Measurements from ENCODE around the gene SLC49A3.
"Not testable (repeated sequence)": the region's sequence is repeated elsewhere in the genome, so short reads cannot be mapped to it uniquely, and the experiment has no call there.

Gene SLC49A3

GRCh38 chr4:694341-694940, 5.5 kb upstream of the SLC49A3 start:
- H3K36me3 ChIP-seq (ENCODE audit: control insufficient read depth in 1 of 2, insufficient read depth in 2 of 2, low read length in 2 of 2); H3K4me3 ChIP-seq (ENCODE audit: low read depth in 1 of 2, low read length in 2 of 2); H3K27ac ChIP-seq (ENCODE audit: low read length); H3K4me1 ChIP-seq (ENCODE audit: control insufficient read depth in 1 of 2, insufficient read depth in 2 of 2, low read length in 2 of 2); H3K27me3 ChIP-seq (ENCODE audit: low read depth, low read length); H3K9me3 ChIP-seq (ENCODE audit: control insufficient read depth in 1 of 2, low read length in 2 of 2): not testable (repeated sequence)

- Histone ChIP-seq H3K27ac (ENCODE audit: low read length) (no peak overlapping the region), H3K36me3 (ENCODE audit: control insufficient read depth in 1 of 2, insufficient read depth in 2 of 2, low read length in 2 of 2) (no peaks in the 10 kb centered on the region), H3K27me3 (ENCODE audit: low read depth, low read length) (no peaks in the 10 kb centered on the region), H3K4me1 (ENCODE audit: control insufficient read depth in 1 of 2, insufficient read depth in 2 of 2, low read length in 2 of 2) (peaks cover 8 to 15% of the 10 kb centered on the region in 2 donors), H3K4me3 (ENCODE audit: low read depth in 1 of 2, low read length in 2 of 2) (no peak overlapping the region), H3K9me3 (ENCODE audit: control insufficient read depth in 1 of 2, low read length in 2 of 2) (no peaks in the 10 kb centered on the region)
Observed at GRCh38 chr4:692771-693554, 4.0 kb upstream of the SLC49A3 start.

GRCh38 chr4:689723-690122, 772 bp upstream of the SLC49A3 start:
- no peaks in the 10 kb centered on the region for H3K36me3 ChIP-seq (ENCODE audit: control insufficient read depth in 1 of 2, insufficient read depth in 2 of 2, low read length in 2 of 2)
- H3K9me3 ChIP-seq (ENCODE audit: control insufficient read depth in 1 of 2, low read length in 2 of 2), result no peaks in the 10 kb centered on the region
- H3K4me1 ChIP-seq (ENCODE audit: control insufficient read depth in 1 of 2, insufficient read depth in 2 of 2, low read length in 2 of 2), result peaks cover 8 to 28% of the 10 kb centered on the region in 2 donors
- H3K4me3 ChIP-seq (ENCODE audit: low read depth in 1 of 2, low read length in 2 of 2), result peak overlapping the region in 1 of 2 donors; percentile 53
- no peaks in the 10 kb centered on the region for H3K27me3 ChIP-seq (ENCODE audit: low read depth, low read length)
- H3K27ac ChIP-seq (ENCODE audit: low read length), result peak overlapping the region; percentile 5

GRCh38 chr4:687971-688853, 739 bp downstream of the SLC49A3 start:
- H3K4me1 ChIP-seq (ENCODE audit: control insufficient read depth in 1 of 2, insufficient read depth in 2 of 2, low read length in 2 of 2), result peaks cover 8 to 33% of the 10 kb centered on the region in 2 donors
- H3K4me3 ChIP-seq (ENCODE audit: low read depth in 1 of 2, low read length in 2 of 2), result peak overlapping the region; percentile 30 to 53
- no peaks in the 10 kb centered on the region for H3K27me3 ChIP-seq (ENCODE audit: low read depth, low read length)
- no peaks in the 10 kb centered on the region for H3K9me3 ChIP-seq (ENCODE audit: control insufficient read depth in 1 of 2, low read length in 2 of 2)
- H3K36me3 ChIP-seq (ENCODE audit: control insufficient read depth in 1 of 2, insufficient read depth in 2 of 2, low read length in 2 of 2), result no peaks in the 10 kb centered on the region
- peak overlapping the region; percentile 39 for H3K27ac ChIP-seq (ENCODE audit: low read length)

GRCh38 chr4:687048-687970, 1.6 kb downstream of the SLC49A3 start:
- Histone ChIP-seq H3K9me3 (ENCODE audit: control insufficient read depth in 1 of 2, low read length in 2 of 2) (no peaks in the 10 kb centered on the region), H3K4me1 (ENCODE audit: control insufficient read depth in 1 of 2, insufficient read depth in 2 of 2, low read length in 2 of 2) (peaks cover 8 to 36% of the 10 kb centered on the region in 2 donors), H3K27ac (ENCODE audit: low read length) (peak overlapping the region; percentile 39), H3K4me3 (ENCODE audit: low read depth in 1 of 2, low read length in 2 of 2) (peak overlapping the region in 1 of 2 donors; percentile 53), H3K36me3 (ENCODE audit: control insufficient read depth in 1 of 2, insufficient read depth in 2 of 2, low read length in 2 of 2) (no peaks in the 10 kb centered on the region), H3K27me3 (ENCODE audit: low read depth, low read length) (no peaks in the 10 kb centered on the region)

- H3K9me3 ChIP-seq (ENCODE audit: control insufficient read depth in 1 of 2, low read length in 2 of 2), result no peaks in the 10 kb centered on the region
- no peaks in the 10 kb centered on the region for H3K27me3 ChIP-seq (ENCODE audit: low read depth, low read length)
- peaks cover 8 to 36% of the 10 kb centered on the region in 2 donors for H3K4me1 ChIP-seq (ENCODE audit: control insufficient read depth in 1 of 2, insufficient read depth in 2 of 2, low read length in 2 of 2)
- no peak overlapping the region for H3K4me3 ChIP-seq (ENCODE audit: low read depth in 1 of 2, low read length in 2 of 2)
- no peak overlapping the region for H3K27ac ChIP-seq (ENCODE audit: low read length)
- H3K36me3 ChIP-seq (ENCODE audit: control insufficient read depth in 1 of 2, insufficient read depth in 2 of 2, low read length in 2 of 2), result no peaks in the 10 kb centered on the region
Observed at GRCh38 chr4:686413-687040, 2.4 kb downstream of the SLC49A3 start.

GRCh38 chr4:685679-686412, 3.1 kb downstream of the SLC49A3 start:
- H3K27me3 ChIP-seq (ENCODE audit: low read depth, low read length), result no peaks in the 10 kb centered on the region
- no peak overlapping the region for H3K4me3 ChIP-seq (ENCODE audit: low read depth in 1 of 2, low read length in 2 of 2)
- no peak overlapping the region for H3K27ac ChIP-seq (ENCODE audit: low read length)
- peaks cover 8 to 41% of the 10 kb centered on the region in 2 donors for H3K4me1 ChIP-seq (ENCODE audit: control insufficient read depth in 1 of 2, insufficient read depth in 2 of 2, low read length in 2 of 2)
- no peaks in the 10 kb centered on the region for H3K36me3 ChIP-seq (ENCODE audit: control insufficient read depth in 1 of 2, insufficient read depth in 2 of 2, low read length in 2 of 2)
- no peaks in the 10 kb centered on the region for H3K9me3 ChIP-seq (ENCODE audit: control insufficient read depth in 1 of 2, low read length in 2 of 2)

- H3K27ac ChIP-seq (ENCODE audit: low read length), result no peak overlapping the region
- H3K9me3 ChIP-seq (ENCODE audit: control insufficient read depth in 1 of 2, low read length in 2 of 2), result no peaks in the 10 kb centered on the region
- no peaks in the 10 kb centered on the region for H3K27me3 ChIP-seq (ENCODE audit: low read depth, low read length)
- H3K36me3 ChIP-seq (ENCODE audit: control insufficient read depth in 1 of 2, insufficient read depth in 2 of 2, low read length in 2 of 2), result no peaks in the 10 kb centered on the region
- H3K4me3 ChIP-seq (ENCODE audit: low read depth in 1 of 2, low read length in 2 of 2), result no peak overlapping the region
- peaks cover 4 to 45% of the 10 kb centered on the region in 2 donors for H3K4me1 ChIP-seq (ENCODE audit: control insufficient read depth in 1 of 2, insufficient read depth in 2 of 2, low read length in 2 of 2)
Observed at GRCh38 chr4:684623-685327, 4.2 kb downstream of the SLC49A3 start.

- no peaks in the 10 kb centered on the region for H3K27me3 ChIP-seq (ENCODE audit: low read depth, low read length)
- H3K4me1 ChIP-seq (ENCODE audit: control insufficient read depth in 1 of 2, insufficient read depth in 2 of 2, low read length in 2 of 2), result peaks cover 0 to 40% of the 10 kb centered on the region in 2 donors
- H3K9me3 ChIP-seq (ENCODE audit: control insufficient read depth in 1 of 2, low read length in 2 of 2), result no peaks in the 10 kb centered on the region
- H3K4me3 ChIP-seq (ENCODE audit: low read depth in 1 of 2, low read length in 2 of 2), result no peak overlapping the region
- no peak overlapping the region for H3K27ac ChIP-seq (ENCODE audit: low read length)
- no peaks in the 10 kb centered on the region for H3K36me3 ChIP-seq (ENCODE audit: control insufficient read depth in 1 of 2, insufficient read depth in 2 of 2, low read length in 2 of 2)
Observed at GRCh38 chr4:683982-684622, 4.8 kb downstream of the SLC49A3 start.
